Astrocyte of the spinal cord (primary cell): ENCODE measurements around the gene UGT1A8.

ENCODE experiments used
- DNase-seq: peaks from one replicate; pipeline ENCODE4 v3.0.0; 2011; ENCODE audit warnings: low read depth, low spot score
- H3K4me3 ChIP-seq: 2 replicates; pipeline ENCODE4 v1.5.1; 2011; ENCODE audit warnings: low read depth, mild to moderate bottlenecking, low read length, moderate library complexity
- CTCF ChIP-seq: IDR thresholded peaks from 2 replicates; pipeline ENCODE4 v1.5.1; 2012; ENCODE audit warnings: low read depth, mild to moderate bottlenecking, low read length, inconsistent platforms
- in situ Hi-C: cut with HindIII; loops from 2 replicates; pipeline ENCODE4 v1.10.0; 2017; ENCODE audit warnings: low sequenced_read_pairs

Gene UGT1A8

GRCh38 chr2:233791151-233791882 lies 173.9 kb downstream of the UGT1A8 start:
- TF ChIP-seq CTCF, result no peak
- DNase-seq, result no peak
- H3K4me3 ChIP-seq, result no peak overlapping the region
- in situ Hi-C loops, result no loop called here

- DNase-seq, result no peak
- in situ Hi-C loops, result no loop called here
- no peak overlapping the region for H3K4me3 ChIP-seq
- no peak for TF ChIP-seq CTCF
These were observed 174.5 kb downstream of the UGT1A8 start for GRCh38 chr2:233791883-233792329.

- DNase-seq, result no peak
- TF ChIP-seq CTCF, result no peak
- H3K4me3 ChIP-seq, result no peak overlapping the region
- in situ Hi-C loops, result no loop called here
These were observed 175.3 kb downstream of the UGT1A8 start for GRCh38 chr2:233792720-233793119.

- no peak for DNase-seq
- TF ChIP-seq CTCF, result no peak
- H3K4me3 ChIP-seq, result no peak overlapping the region
- in situ Hi-C loops, result no loop called here
These were observed 176.2 kb downstream of the UGT1A8 start for GRCh38 chr2:233793465-233794127.

- TF ChIP-seq CTCF, result no peak
- no peak overlapping the region for H3K4me3 ChIP-seq
- DNase-seq, result no peak
- in situ Hi-C loops, result no loop called here
These were observed 176.8 kb downstream of the UGT1A8 start for GRCh38 chr2:233794128-233794658.

- DNase-seq, result no peak
- no peak for TF ChIP-seq CTCF
- in situ Hi-C loops, result no loop called here
- H3K4me3 ChIP-seq, result no peak overlapping the region
These were observed 178.3 kb downstream of the UGT1A8 start for GRCh38 chr2:233795735-233796171.
